IMR-90 (cell line): ENCODE measurements around the gene PRSS53.

ENCODE experiments used
- BHLHE40 ChIP-seq: fragments of 150-350 bp; IDR thresholded peaks from 2 replicates; pipeline ENCODE4 v1.6.1; 2016; ENCODE audit warnings: mild to moderate bottlenecking, low read depth, low read length
- CEBPB ChIP-seq: IDR thresholded peaks from 2 replicates; pipeline ENCODE4 v1.6.1; 2012; ENCODE audit warnings: low read depth, low read length, improper control_type of control experiment
- ELK1 ChIP-seq: fragments of 150-350 bp; IDR thresholded peaks from 2 replicates; pipeline ENCODE4 v1.6.1; 2016; ENCODE audit warnings: low read depth, mild to moderate bottlenecking, low read length, moderate library complexity, borderline replicate concordance
- MAFK ChIP-seq: IDR thresholded peaks from 2 replicates; pipeline ENCODE4 v1.6.1; 2012; ENCODE audit warnings: low read depth, low read length, improper control_type of control experiment
- POLR2A ChIP-seq: IDR thresholded peaks from 2 replicates; pipeline ENCODE4 v1.6.1; 2012; ENCODE audit warnings: mild to moderate bottlenecking, low read depth, low read length
- RCOR1 ChIP-seq: IDR thresholded peaks from 2 replicates; pipeline ENCODE4 v1.6.1; 2012; ENCODE audit warnings: mild to moderate bottlenecking, low read length, improper control_type of control experiment; ENCODE audit not compliant: insufficient replicate concordance
- RFX5 ChIP-seq: IDR thresholded peaks from 2 replicates; pipeline ENCODE4 v1.8.0; 2012; ENCODE audit warnings: low read depth, mild to moderate bottlenecking, low read length, moderate library complexity
- SMC3 ChIP-seq: fragments of 150-350 bp; IDR thresholded peaks from 2 replicates; pipeline ENCODE4 v1.6.1; 2016; ENCODE audit warnings: low read depth, mild to moderate bottlenecking, antibody characterized with exemption, low read length, moderate library complexity
- USF2 ChIP-seq: fragments of 150-350 bp; IDR thresholded peaks from 2 replicates; pipeline ENCODE4 v1.6.1; 2017; ENCODE audit warnings: mild to moderate bottlenecking, antibody characterized with exemption, low read length, low read depth
- TF ChIP-seq, protein P1 (sequence below): conservative IDR thresholded peaks from 2 replicates; pipeline ENCODE4 v1.5.1; 2012; ENCODE audit warnings: mild to moderate bottlenecking, low read depth, low read length, improper control_type of control experiment

GRCh38 chr16:31072540-31073141 is 16.1 kb downstream of the PRSS53 start:
- TF ChIP-seq, protein P1, sequence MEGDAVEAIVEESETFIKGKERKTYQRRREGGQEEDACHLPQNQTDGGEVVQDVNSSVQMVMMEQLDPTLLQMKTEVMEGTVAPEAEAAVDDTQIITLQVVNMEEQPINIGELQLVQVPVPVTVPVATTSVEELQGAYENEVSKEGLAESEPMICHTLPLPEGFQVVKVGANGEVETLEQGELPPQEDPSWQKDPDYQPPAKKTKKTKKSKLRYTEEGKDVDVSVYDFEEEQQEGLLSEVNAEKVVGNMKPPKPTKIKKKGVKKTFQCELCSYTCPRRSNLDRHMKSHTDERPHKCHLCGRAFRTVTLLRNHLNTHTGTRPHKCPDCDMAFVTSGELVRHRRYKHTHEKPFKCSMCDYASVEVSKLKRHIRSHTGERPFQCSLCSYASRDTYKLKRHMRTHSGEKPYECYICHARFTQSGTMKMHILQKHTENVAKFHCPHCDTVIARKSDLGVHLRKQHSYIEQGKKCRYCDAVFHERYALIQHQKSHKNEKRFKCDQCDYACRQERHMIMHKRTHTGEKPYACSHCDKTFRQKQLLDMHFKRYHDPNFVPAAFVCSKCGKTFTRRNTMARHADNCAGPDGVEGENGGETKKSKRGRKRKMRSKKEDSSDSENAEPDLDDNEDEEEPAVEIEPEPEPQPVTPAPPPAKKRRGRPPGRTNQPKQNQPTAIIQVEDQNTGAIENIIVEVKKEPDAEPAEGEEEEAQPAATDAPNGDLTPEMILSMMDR: no peak
- TF ChIP-seq RFX5: no peak
- no peak for TF ChIP-seq POLR2A
- no peak for TF ChIP-seq RCOR1
- TF ChIP-seq BHLHE40: no peak
- no peak for TF ChIP-seq CEBPB
- no peak for TF ChIP-seq USF2
- no peak for TF ChIP-seq SMC3
- no peak for TF ChIP-seq MAFK
- TF ChIP-seq ELK1: no peak
